ENCODE data around the gene GSS.

GSS gene

GRCh38 chr20:34955231-34956040, at the start of gene GSS, which contains the start of gene MYH7B:
TSS of gene GSS (minus strand) at chr20:34955806. CDS start at chr20:34951852, 3,954 bp downstream.
TSS of gene MYH7B (plus strand) at chr20:34955868. CDS start at chr20:34978006, 22,138 bp downstream.
- Mint-ChIP-seq H3K27me3 (no peaks in the 10 kb centered on the region), H3K36me3 (no peaks in the 10 kb centered on the region), H3K4me3 (peak within 1 kb of the TSS; percentile 96), H3K4me1 (peaks cover 33% of the 10 kb centered on the region), H3K27ac (peak within 1 kb of the TSS; percentile 98), H3K9me3 (no peaks in the 10 kb centered on the region)

- no peaks in the 10 kb centered on the region for H3K9me3 Mint-ChIP-seq
- no peaks in the 10 kb centered on the region for H3K4me1 Mint-ChIP-seq
- H3K4me3 Mint-ChIP-seq = no peak overlapping the region
- H3K27me3 Mint-ChIP-seq = no peaks in the 10 kb centered on the region
- H3K36me3 Mint-ChIP-seq = peaks cover 5% of the 10 kb centered on the region
- no peak overlapping the region for H3K27ac Mint-ChIP-seq
Measured at GRCh38 chr20:35004749-35005462, 49.3 kb upstream of the GSS start.

DNA sequence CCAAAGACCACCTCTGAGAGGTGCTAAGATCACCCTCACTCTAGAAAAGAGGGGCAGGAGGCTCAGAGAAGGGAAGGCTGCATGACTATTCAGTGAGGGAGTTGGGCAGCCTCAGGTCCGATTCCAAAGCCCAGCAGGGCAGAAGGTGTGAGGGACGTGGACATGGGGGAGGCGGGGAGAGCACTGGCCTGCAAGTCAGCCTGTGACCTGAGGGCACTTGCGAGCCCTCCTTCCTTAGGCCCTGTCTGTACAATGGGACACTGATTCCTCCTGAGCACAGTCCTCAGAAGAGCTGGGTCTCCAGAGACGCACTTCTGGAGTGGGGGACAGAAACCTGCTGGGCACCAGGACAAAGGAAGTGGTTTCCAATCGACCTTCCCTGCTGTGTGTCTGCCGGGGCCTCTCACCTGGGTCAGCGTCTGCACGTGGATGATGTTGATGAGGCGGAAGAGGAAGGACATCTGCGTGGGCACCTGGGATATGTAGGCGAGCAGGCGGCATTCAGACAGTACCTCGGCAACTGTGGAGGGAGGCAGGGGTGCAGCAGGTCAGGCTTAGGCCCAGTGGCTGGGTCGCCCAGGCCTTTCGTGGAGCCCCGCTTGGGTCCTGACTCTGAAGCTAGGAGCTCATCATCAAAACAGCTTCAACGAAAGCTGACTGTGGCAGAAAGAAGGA, 48.6 kb upstream of the GSS start:
- Mint-ChIP-seq H3K9me3 (no peaks in the 10 kb centered on the region), H3K36me3 (peaks cover 5% of the 10 kb centered on the region), H3K27ac (no peak overlapping the region)

GRCh38 chr20:35003211-35004031, 47.8 kb upstream of the GSS start:
- Mint-ChIP-seq H3K27me3 (no peaks in the 10 kb centered on the region), H3K4me1 (no peaks in the 10 kb centered on the region), H3K27ac (no peak overlapping the region), H3K9me3 (no peaks in the 10 kb centered on the region), H3K4me3 (no peak overlapping the region), H3K36me3 (peaks cover 4% of the 10 kb centered on the region)

More for the DNA sequence above, 48.6 kb upstream of the GSS start:
- Mint-ChIP-seq H3K4me3 (no peak overlapping the region), H3K27me3 (no peaks in the 10 kb centered on the region), H3K4me1 (no peaks in the 10 kb centered on the region)

GRCh38 chr20:35002426-35003210, 47.0 kb upstream of the GSS start:
- no peak overlapping the region for H3K27ac Mint-ChIP-seq
- H3K9me3 Mint-ChIP-seq = no peaks in the 10 kb centered on the region
- no peaks in the 10 kb centered on the region for H3K4me1 Mint-ChIP-seq
- peaks cover 10% of the 10 kb centered on the region for H3K36me3 Mint-ChIP-seq
- H3K27me3 Mint-ChIP-seq = no peaks in the 10 kb centered on the region
- H3K4me3 Mint-ChIP-seq = no peak overlapping the region

DNA sequence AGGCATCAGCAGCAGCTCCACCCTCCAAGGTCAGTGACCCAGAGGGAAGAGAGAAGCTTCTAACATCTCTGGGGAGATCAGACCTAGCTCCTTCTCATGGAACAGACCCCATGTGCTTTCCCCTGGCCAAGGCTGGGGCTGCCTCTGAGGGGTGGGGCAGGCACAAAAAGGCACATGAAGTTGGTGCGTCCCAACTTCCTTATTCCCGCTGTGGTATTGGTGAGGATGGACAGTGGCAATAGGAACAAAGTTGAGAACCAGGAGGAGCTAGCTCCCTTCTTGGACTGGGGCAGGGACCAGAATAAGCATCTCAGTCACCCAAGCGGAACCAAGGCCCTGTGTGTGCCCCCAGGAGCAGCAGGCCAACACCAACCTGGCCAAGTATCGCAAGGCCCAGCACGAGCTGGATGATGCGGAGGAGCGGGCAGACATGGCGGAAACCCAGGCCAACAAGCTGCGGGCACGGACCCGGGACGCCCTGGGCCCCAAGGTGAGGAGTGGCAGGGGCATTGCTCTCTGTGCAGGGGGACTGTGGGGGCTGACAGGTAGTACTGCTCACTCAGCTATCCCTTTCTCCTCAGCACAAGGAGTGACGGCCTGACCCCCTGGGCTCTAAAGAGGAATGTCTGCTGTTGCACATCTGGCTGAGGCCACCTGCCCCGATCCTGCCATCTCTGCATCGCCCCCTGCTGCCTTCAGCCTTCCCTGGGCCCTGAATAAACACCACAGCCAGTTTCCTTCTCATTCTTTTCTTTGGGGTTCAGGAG, 46.2 kb upstream of the GSS start:
- Mint-ChIP-seq H3K27me3 (no peaks in the 10 kb centered on the region), H3K4me3 (no peak overlapping the region), H3K9me3 (no peaks in the 10 kb centered on the region), H3K36me3 (peaks cover 11% of the 10 kb centered on the region), H3K4me1 (no peaks in the 10 kb centered on the region), H3K27ac (no peak overlapping the region)

- Mint-ChIP-seq H3K4me1 (no peaks in the 10 kb centered on the region), H3K27ac (no peak overlapping the region), H3K27me3 (no peaks in the 10 kb centered on the region), H3K36me3 (peaks cover 9% of the 10 kb centered on the region), H3K9me3 (no peaks in the 10 kb centered on the region), H3K4me3 (no peak overlapping the region)
Measured at GRCh38 chr20:35000922-35001595, 45.5 kb upstream of the GSS start.

DNA sequence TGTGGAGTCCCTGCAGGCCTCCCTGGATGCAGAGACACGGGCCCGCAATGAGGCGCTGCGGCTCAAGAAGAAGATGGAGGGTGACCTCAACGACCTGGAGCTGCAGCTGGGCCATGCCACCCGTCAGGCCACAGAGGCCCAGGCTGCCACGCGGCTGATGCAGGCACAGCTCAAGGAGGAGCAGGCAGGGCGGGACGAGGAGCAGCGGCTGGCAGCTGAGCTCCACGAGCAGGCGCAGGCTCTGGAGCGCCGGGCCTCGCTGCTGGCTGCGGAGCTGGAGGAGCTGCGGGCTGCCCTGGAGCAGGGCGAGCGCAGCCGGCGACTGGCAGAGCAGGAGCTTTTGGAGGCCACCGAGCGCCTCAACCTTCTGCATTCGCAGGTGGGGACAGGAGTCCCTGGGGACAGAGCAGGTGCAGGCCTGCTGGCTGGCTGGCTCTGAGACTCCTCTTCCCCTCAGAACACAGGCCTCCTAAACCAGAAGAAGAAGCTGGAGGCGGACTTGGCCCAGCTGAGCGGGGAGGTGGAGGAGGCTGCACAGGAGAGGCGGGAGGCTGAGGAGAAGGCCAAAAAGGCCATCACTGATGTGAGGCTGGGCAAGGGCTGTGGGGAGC, 44.8 kb upstream of the GSS start:
- no peak overlapping the region for H3K27ac Mint-ChIP-seq
- H3K4me3 Mint-ChIP-seq = no peak overlapping the region
- no peaks in the 10 kb centered on the region for H3K9me3 Mint-ChIP-seq
- no peaks in the 10 kb centered on the region for H3K4me1 Mint-ChIP-seq
- peaks cover 9% of the 10 kb centered on the region for H3K36me3 Mint-ChIP-seq
- no peaks in the 10 kb centered on the region for H3K27me3 Mint-ChIP-seq

GRCh38 chr20:34999782-35000181, 44.2 kb upstream of the GSS start:
- Mint-ChIP-seq H3K9me3 (no peaks in the 10 kb centered on the region), H3K4me3 (no peak overlapping the region), H3K27ac (no peak overlapping the region), H3K36me3 (peaks cover 9% of the 10 kb centered on the region), H3K4me1 (no peaks in the 10 kb centered on the region), H3K27me3 (no peaks in the 10 kb centered on the region)

GRCh38 chr20:34999021-34999451, 43.4 kb upstream of the GSS start:
- no peaks in the 10 kb centered on the region for H3K27me3 Mint-ChIP-seq
- no peaks in the 10 kb centered on the region for H3K9me3 Mint-ChIP-seq
- H3K27ac Mint-ChIP-seq = no peak overlapping the region
- peaks cover 7% of the 10 kb centered on the region for H3K36me3 Mint-ChIP-seq
- H3K4me1 Mint-ChIP-seq = no peaks in the 10 kb centered on the region
- no peak overlapping the region for H3K4me3 Mint-ChIP-seq

- Mint-ChIP-seq H3K4me1 (no peaks in the 10 kb centered on the region), H3K36me3 (peaks cover 7% of the 10 kb centered on the region), H3K9me3 (no peaks in the 10 kb centered on the region), H3K27me3 (no peaks in the 10 kb centered on the region), H3K4me3 (no peak overlapping the region), H3K27ac (peak overlapping the region; percentile 80)
Measured at GRCh38 chr20:34998331-34998950, 42.8 kb upstream of the GSS start.

GRCh38 chr20:34997774-34998173, 42.2 kb upstream of the GSS start:
- Mint-ChIP-seq H3K27me3 (no peaks in the 10 kb centered on the region), H3K36me3 (peaks cover 7% of the 10 kb centered on the region), H3K27ac (peak overlapping the region; percentile 80), H3K4me1 (no peaks in the 10 kb centered on the region), H3K9me3 (no peaks in the 10 kb centered on the region), H3K4me3 (no peak overlapping the region)

DNA sequence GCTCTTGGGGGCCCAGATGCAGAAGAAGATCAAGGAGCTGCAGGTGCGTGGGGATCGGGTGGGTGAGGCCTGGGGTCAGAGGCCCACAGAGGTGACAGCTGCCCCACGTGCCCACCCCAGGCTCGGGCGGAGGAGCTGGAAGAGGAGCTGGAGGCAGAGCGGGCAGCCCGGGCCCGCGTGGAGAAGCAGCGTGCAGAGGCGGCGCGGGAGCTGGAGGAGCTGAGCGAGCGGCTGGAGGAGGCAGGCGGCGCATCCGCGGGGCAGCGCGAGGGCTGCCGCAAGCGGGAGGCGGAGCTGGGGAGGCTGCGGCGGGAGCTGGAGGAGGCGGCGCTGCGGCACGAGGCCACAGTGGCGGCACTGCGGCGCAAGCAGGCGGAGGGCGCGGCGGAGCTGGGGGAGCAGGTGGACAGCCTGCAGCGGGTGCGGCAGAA, 41.5 kb upstream of the GSS start:
- Mint-ChIP-seq H3K4me1 (no peaks in the 10 kb centered on the region), H3K27ac (no peak overlapping the region), H3K9me3 (no peaks in the 10 kb centered on the region), H3K36me3 (peaks cover 7% of the 10 kb centered on the region), H3K4me3 (no peak overlapping the region), H3K27me3 (no peaks in the 10 kb centered on the region)
